K562 (cell line): ENCODE data around the gene NR1I3. TPM values are rescaled to one million over a fixed set of nuclear protein-coding genes. Genes with fewer than 3 reads are reported as not detected.

Experiments used
- CTCF ChIP-seq, 3 experiments: IDR thresholded peaks in 2 of 3; conservative IDR thresholded peaks in 1 of 3; 2 replicates each; pipeline ENCODE4 v1.5.1; 2011 to 2012; ENCODE audit warnings: low read length in 3 of 3, mild to moderate bottlenecking in 3 of 3, control low read depth in 2 of 3, improper control_type of control experiment in 1 of 3, inconsistent platforms in 1 of 3, low read depth in 1 of 3, mixed read lengths in 1 of 3, moderate library complexity in 1 of 3; ENCODE audit not compliant: insufficient read depth in 2 of 3
- CTCFL ChIP-seq: IDR thresholded peaks from 2 replicates; pipeline ENCODE4 v1.6.1; 2011; ENCODE audit warnings: borderline replicate concordance, low read depth, mild to moderate bottlenecking, moderate library complexity, low read length; ENCODE audit not compliant: insufficient read depth, poor library complexity, severe bottlenecking
- RERE ChIP-seq: sonication (generic); formaldehyde crosslinking; IDR thresholded peaks from 2 replicates; pipeline ENCODE4 v1.8.0; 2023; ENCODE audit warnings: missing genetic modification reagents, mild to moderate bottlenecking, borderline replicate concordance
- USF1 ChIP-seq: sonication (generic); formaldehyde crosslinking; IDR thresholded peaks from 2 replicates; pipeline ENCODE4 v1.9.0; 2022; ENCODE audit warnings: mild to moderate bottlenecking, missing genetic modification reagents
- polyA plus RNA-seq, 8 experiments: library from polyadenylated mRNA; depleted of rRNA in 4 of 8; stranded (reverse) in 5 of 8; unstranded in 3 of 8; fragments of >200 nt; fragmentation: Nextera tagmentation in 2 of 8; fragmentation: Illumina TruSeq in 1 of 8; extraction: Ambion mirVana in 2 of 8; extraction: Trizol in 1 of 8; gene quantifications; 2 replicates each; pipeline versions ENCODE4 v1.2.1 to v1.2.3, GENCODE V29; 2011 to 2014; ENCODE audit warnings: inconsistent platforms in 1 of 8, missing spikeins in 1 of 8
- total RNA-seq, 7 experiments: library from RNA; depleted of rRNA in 6 of 7; stranded (reverse); fragments of >200 nt in 6 of 7; fragmentation: Illumina TruSeq in 2 of 7; extraction: Trizol in 2 of 7; gene quantifications; 2 replicates each; pipeline versions ENCODE4 v1.2.1 to v1.2.3, GENCODE V29; 2011 to 2021; ENCODE audit warnings: low replicate concordance in 1 of 7

NR1I3 gene
- total and polyA plus RNA-seq, 9 of the 15 experiments (the other 6 are each of a cell fraction or from before 2014, with no cell fraction given), result 0.11 TPM; not detected in 8

GRCh38 chr1:161229896-161230295 is 8.1 kb downstream of the NR1I3 start (continued):
- TF ChIP-seq RERE (CRISPR knock-in tag) (no peak), CTCF (IDR thresholded peaks at IDR 0.05 in 2 of 3, conservative IDR thresholded peaks at IDR 0.05 in 1 of 3; ENCODE audit: insufficient read depth in 2 of 3, low read depth in 1 of 3, low read length in 3 of 3) (peak; percentile 20 to 43 (median 29); a peak in 4 of 6 replicates), USF1 (CRISPR knock-in tag) (no peak), CTCFL (peak; percentile 47)
